Heart left ventricle (tissue), 16 donors: ENCODE measurements around the gene BDP1. TPM values are rescaled to one million over a fixed set of nuclear protein-coding genes. Genes with fewer than 3 reads are reported as not detected.
"Not testable (repeated sequence)": the region's sequence is repeated elsewhere in the genome, so short reads cannot be mapped to it uniquely, and the experiment has no call there.

Experiments used
- ATAC-seq, 4 donors: fragments of 200-7000 bp; cut with Tn5 transposase; one replicate each; pipeline ENCODE4 v1.9.1; 2020 to 2022; ENCODE audit warnings: moderate library complexity in 4 of 4, mild to moderate bottlenecking in 3 of 4, moderate number of reproducible peaks in 1 of 4
- DNase-seq, 5 donors: peaks; one replicate each; pipeline ENCODE4 v3.0.0-alpha.2; 2020
- H3K27ac ChIP-seq, 12 donors: fragments of 200-600 bp; sonication (generic) in 4 of 12; one replicate each; pipeline versions ENCODE4 v1.5.0 to v1.8.0; 2016 to 2022; ENCODE audit warnings: mild to moderate bottlenecking in 2 of 12
- H3K27me3 ChIP-seq, 9 donors: fragments of 200-600 bp; sonication (generic) in 2 of 9; one replicate each; pipeline versions ENCODE4 v1.5.1 to v1.8.0; 2016 to 2022; ENCODE audit warnings: mild to moderate bottlenecking in 3 of 9
- H3K36me3 ChIP-seq, 9 donors: fragments of 200-600 bp; sonication (generic) in 2 of 9; one replicate each; pipeline versions ENCODE4 v1.5.0 to v1.8.0; 2018 to 2022; ENCODE audit warnings: mild to moderate bottlenecking in 2 of 9
- H3K4me1 ChIP-seq, 12 donors: fragments of 200-600 bp; sonication (generic) in 4 of 12; one replicate each; pipeline versions ENCODE4 v1.5.0 to v1.8.0; 2016 to 2022; ENCODE audit warnings: mild to moderate bottlenecking in 3 of 12
- H3K4me3 ChIP-seq, 12 donors: fragments of 200-600 bp; sonication (generic) in 4 of 12; one replicate each; pipeline versions ENCODE4 v1.5.0 to v1.8.0; 2017 to 2022; ENCODE audit warnings: mild to moderate bottlenecking in 9 of 12, moderate library complexity in 4 of 12
- H3K9me3 ChIP-seq, 12 donors: fragments of 200-600 bp; sonication (generic) in 4 of 12; one replicate each; pipeline versions ENCODE4 v1.5.0 to v1.8.0; 2016 to 2022; ENCODE audit warnings: mild to moderate bottlenecking in 1 of 12
- POLR2A ChIP-seq, 2 donors: fragments of 450-650 bp; IDR thresholded peaks; one replicate each; pipeline ENCODE4 v1.6.1; 2017; ENCODE audit warnings: antibody characterized with exemption in 2 of 2, mild to moderate bottlenecking in 2 of 2, moderate library complexity in 2 of 2
- WGBS, 4 donors: extraction: QIAGEN DNeasy Blood & Tissue Kit in 2 of 4; methylation state at CpG; one replicate each; pipeline versions ENCODE4 v1.1.5 to v1.1.7; 2013 to 2018; 5-methylcytosine and 5-hydroxymethylcytosine counted together
- intact Hi-C, 10 donors: fragments of 100-400 bp; cut with DNase I; formaldehyde crosslinking; loops; one replicate each; pipeline versions ENCODE4 v1.11.1 to v1.14.2; 2022
- polyA plus RNA-seq, 2 donors: library from polyadenylated mRNA; stranded (reverse); fragments of 200-250 nt; gene quantifications; one replicate each; pipeline ENCODE4 v1.2.3, GENCODE V29; 2013
- total RNA-seq, 9 donors: library from RNA; depleted of rRNA in 2 of 9; stranded (reverse); fragments of >200 nt in 2 of 9; fragmentation: NEBNext Ultra II Directional in 3 of 9; extraction: Animal tissue kit (Norgen Biotek cat#: 25700) in 3 of 9; gene quantifications; one replicate each; pipeline versions ENCODE4 v1.1.0 to v1.2.4, GENCODE V29; 2016 to 2023
- TF ChIP-seq, protein P1 (sequence below), 12 donors: fragments of 200-600 bp; sonication (generic) in 4 of 12; IDR thresholded peaks; one replicate each; pipeline versions ENCODE4 v1.5.0 to v1.8.0; 2018 to 2022; ENCODE audit warnings: antibody characterized with exemption in 12 of 12, mild to moderate bottlenecking in 5 of 12
- donor health status: ischemic (EF 13 %, LVEDD 7.1; RV severe dilation, severe dysfunction).
- donor health status: healthy with polysubstance abuse.
- donor health status: DM: no; HTN: yes; CAD: no.
- donor health status: DM: no; HTN: no; CAD: no.
- donor health status: ischemic (EF 25% LVEDD 6.9; RV normal size, moderate dysfunction).
- donor health status: ischemic (EF 25% LVEDD 5.7; RV mildly dilated, moderate dysfunction).
- donor health status: healthy.
- donor health status: DM: yes; HTN: yes; CAD: no.
- donor health status: ischemic (EF 35%, LVEDD 5.7; RV mildly dilated, moderate dysfunction).
- donor health status: nonischemic (EF 11% LVEDD 7.7; RV severe dilation, severe dysfunction).
- donor health status: DM: yes; HTN: yes; CAD: no.
- donor health status: PGD.
- donor health status: ischemic (EF 29% LVEDD 5.4; RV normal size, mild dysfunction).
- donor health status: nonischemic (EF 23%, LVEDD 6.1; RV moderate dilation, normal function).

Gene BDP1
- total and polyA plus RNA-seq, 11 donors = 9.9 to 18.3 (median 16.6) TPM

DNA sequence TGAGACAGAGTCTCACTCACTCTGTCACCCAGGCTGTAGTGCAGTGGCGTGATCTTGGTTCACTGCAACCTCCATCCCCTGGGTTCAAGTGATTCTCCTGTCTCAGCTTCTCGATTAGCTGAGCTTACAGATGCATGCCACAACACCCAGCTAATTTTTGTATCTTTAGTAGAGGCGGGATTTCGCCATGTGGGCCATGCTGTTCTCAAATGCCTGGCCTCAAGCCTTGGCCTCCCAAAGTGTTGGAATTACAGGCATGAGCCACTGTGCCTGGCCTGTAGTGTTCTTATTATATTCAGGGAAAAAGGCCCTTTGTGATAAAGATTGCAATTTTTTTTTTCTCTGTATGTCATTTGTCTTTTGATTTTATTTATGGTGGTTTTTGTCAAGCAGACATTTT lies 107.7 kb downstream of the BDP1 start:
- intact Hi-C loops = loop anchor here in 1 of 10 donors (10.0 kb wide), 1 partner anchor 48 kb away; no protein-coding TSS in a partner anchor
- ATAC-seq = no peak

DNA sequence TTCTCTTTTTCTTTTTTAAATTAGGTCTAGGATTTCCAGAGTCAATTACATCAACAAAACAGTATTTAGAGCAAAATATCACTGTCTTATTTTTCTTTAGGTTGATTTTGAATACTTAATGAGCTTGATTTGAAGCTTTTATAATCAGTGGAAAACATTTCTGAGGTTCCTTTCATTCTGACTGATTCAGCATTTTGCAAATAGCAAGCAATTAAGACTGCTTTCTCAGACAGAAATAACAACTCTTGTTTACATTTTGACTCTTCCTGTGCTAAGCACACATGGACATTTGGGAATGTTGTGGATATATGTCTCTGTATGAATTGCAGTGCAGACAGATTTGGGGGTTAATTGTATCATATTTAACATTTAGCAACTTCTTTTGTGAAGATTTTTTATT lies 109.4 kb downstream of the BDP1 start:
- ATAC-seq = no peak
- H3K27me3 ChIP-seq = no peaks in the 10 kb centered on the region
- H3K4me3 ChIP-seq = no peak overlapping the region
- no peak for DNase-seq
- H3K4me1 ChIP-seq = no peaks in the 10 kb centered on the region
- H3K9me3 ChIP-seq = no peaks in the 10 kb centered on the region
- H3K27ac ChIP-seq = no peak overlapping the region
- no peak for TF ChIP-seq POLR2A (IDR thresholded peaks at IDR 0.05)
- TF ChIP-seq, protein P1, sequence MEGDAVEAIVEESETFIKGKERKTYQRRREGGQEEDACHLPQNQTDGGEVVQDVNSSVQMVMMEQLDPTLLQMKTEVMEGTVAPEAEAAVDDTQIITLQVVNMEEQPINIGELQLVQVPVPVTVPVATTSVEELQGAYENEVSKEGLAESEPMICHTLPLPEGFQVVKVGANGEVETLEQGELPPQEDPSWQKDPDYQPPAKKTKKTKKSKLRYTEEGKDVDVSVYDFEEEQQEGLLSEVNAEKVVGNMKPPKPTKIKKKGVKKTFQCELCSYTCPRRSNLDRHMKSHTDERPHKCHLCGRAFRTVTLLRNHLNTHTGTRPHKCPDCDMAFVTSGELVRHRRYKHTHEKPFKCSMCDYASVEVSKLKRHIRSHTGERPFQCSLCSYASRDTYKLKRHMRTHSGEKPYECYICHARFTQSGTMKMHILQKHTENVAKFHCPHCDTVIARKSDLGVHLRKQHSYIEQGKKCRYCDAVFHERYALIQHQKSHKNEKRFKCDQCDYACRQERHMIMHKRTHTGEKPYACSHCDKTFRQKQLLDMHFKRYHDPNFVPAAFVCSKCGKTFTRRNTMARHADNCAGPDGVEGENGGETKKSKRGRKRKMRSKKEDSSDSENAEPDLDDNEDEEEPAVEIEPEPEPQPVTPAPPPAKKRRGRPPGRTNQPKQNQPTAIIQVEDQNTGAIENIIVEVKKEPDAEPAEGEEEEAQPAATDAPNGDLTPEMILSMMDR (IDR thresholded peaks at IDR 0.05) = no peak
- intact Hi-C loops = loop anchor here in 1 of 10 donors (10.0 kb wide), 1 partner anchor 50 kb away; no protein-coding TSS in a partner anchor
- H3K36me3 ChIP-seq = peaks cover 0 to 88% (median 77%) of the 10 kb centered on the region in 9 donors

More for the DNA sequence above, 107.7 kb downstream of the BDP1 start:
- DNase-seq = no peak
- TF ChIP-seq, protein P1 (IDR thresholded peaks at IDR 0.05) = no peak
- TF ChIP-seq POLR2A (IDR thresholded peaks at IDR 0.05) = no peak
- Histone ChIP-seq H3K4me3 (no peak overlapping the region), H3K27ac (no peak overlapping the region), H3K9me3 (no peaks in the 10 kb centered on the region), H3K4me1 (no peaks in the 10 kb centered on the region), H3K36me3 (peaks cover 0 to 100% (median 88%) of the 10 kb centered on the region in 9 donors), H3K27me3 (no peaks in the 10 kb centered on the region)
- 93 to 97% (median 96%) methylated on average over 4 of the region's 4 CpGs for WGBS, 4 donors

DNA sequence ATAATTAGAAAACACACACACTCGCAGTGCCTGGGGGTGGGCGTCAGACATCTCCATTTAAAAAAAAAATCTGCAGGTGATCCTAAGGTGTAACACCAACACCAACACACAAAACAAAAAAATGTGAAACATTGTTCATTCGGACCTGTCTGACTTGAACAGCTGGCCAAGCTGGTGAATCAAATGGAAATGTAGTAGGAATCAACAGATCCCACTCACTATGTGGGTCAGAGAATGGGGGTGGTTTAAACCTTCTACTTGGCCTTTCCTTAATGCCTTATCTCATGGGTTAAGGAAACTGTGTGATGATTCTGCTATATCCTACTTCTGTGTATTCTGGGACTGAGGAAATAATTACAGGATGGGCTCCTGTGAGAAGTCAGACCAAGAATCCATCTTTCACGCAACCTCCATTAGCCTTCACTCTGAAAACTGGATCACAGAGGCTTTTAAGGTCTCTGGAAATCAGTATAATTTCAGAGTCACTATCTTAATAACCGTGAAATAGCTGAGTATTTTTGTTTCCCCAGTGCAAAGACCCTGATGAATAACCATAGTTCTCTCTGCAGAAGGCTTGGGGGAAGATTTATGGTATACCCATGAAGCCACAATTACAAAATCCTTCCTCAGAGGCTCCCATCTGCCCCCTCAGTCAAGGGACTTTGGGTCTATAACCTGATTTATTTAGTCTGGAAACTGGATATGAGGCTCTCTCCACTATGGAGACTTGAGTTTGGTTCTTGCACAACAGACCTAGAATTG lies 114.5 kb downstream of the BDP1 start:
- no peak for ATAC-seq
- H3K4me3 ChIP-seq = no peak overlapping the region
- no peaks in the 10 kb centered on the region for H3K27me3 ChIP-seq
- intact Hi-C loops = loop anchor here in 9 of 10 donors (5.0 to 10.0 kb wide), 2 partner anchors 55 to 187 kb away; no protein-coding TSS in a partner anchor
- H3K36me3 ChIP-seq = peaks cover 0 to 39% (median 29%) of the 10 kb centered on the region in 9 donors
- WGBS, 4 donors = 81 to 94% (median 94%) methylated on average over 5 of the region's 5 CpGs
- DNase-seq = no peak
- H3K27ac ChIP-seq = no peak overlapping the region
- H3K4me1 ChIP-seq = peaks cover 0 to 8% (median 0%) of the 10 kb centered on the region in 12 donors
- no peak for TF ChIP-seq POLR2A (IDR thresholded peaks at IDR 0.05)
- TF ChIP-seq, protein P1 (IDR thresholded peaks at IDR 0.05) = no peak
- no peaks in the 10 kb centered on the region for H3K9me3 ChIP-seq

DNA sequence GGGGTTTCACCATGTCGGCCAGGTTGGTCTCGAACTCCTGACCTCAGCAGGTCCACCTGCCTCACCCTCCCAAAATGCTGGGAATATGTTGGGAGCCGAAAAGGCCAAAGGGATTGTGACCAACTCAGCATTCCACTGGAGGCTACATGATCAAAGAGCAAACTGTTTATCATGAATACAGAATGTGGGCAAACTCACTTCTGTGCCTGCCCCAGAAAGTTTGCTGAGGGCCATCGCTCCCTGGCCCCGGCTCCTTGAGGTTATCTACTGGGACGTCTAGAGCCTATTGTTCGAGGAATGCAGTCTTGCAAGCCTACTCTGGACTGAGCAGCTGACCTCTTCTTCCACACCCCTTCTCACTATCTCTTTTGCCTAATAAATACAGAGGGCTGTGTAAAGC lies 116.4 kb downstream of the BDP1 start:
- not testable (repeated sequence) for DNase-seq, H3K4me1 ChIP-seq, ATAC-seq, H3K27me3 ChIP-seq, H3K4me3 ChIP-seq, H3K27ac ChIP-seq, H3K9me3 ChIP-seq
- WGBS, 4 donors = 87 to 96% (median 89%) methylated on average over 4 to 7 of the region's 7 CpGs
- intact Hi-C loops = loop anchor here (2.0 to 5.0 kb wide), 2 partner anchors 185 to 187 kb away; no protein-coding TSS in a partner anchor
- peaks cover 0 to 21% (median 15%) of the 10 kb centered on the region in 9 donors for H3K36me3 ChIP-seq
